ENCODE measurements around the gene PRDX4.

Gene PRDX4

DNA sequence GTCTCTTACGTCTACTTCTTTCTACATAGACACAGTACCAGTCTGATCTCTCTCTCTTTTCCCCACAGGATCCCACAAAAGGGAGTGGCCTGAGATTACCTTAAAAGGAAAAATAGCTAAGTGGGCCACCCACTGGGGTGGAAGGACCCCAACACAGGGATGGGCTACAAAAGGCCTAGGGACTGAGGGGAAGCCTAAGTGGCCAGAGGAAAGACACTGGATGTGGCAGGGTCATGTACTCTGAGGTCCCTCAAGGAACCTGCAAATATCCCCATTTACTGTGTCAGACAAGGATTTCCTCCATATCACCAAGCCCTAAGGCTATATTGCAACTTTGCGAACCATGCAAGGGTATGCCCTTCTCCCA, 6.5 kb upstream of the PRDX4 start:
- DNase-seq (ENCODE audit: insufficient read length, low spot score) (no peak), FAIRE-seq (no peak)
- TF ChIP-seq, protein P1, sequence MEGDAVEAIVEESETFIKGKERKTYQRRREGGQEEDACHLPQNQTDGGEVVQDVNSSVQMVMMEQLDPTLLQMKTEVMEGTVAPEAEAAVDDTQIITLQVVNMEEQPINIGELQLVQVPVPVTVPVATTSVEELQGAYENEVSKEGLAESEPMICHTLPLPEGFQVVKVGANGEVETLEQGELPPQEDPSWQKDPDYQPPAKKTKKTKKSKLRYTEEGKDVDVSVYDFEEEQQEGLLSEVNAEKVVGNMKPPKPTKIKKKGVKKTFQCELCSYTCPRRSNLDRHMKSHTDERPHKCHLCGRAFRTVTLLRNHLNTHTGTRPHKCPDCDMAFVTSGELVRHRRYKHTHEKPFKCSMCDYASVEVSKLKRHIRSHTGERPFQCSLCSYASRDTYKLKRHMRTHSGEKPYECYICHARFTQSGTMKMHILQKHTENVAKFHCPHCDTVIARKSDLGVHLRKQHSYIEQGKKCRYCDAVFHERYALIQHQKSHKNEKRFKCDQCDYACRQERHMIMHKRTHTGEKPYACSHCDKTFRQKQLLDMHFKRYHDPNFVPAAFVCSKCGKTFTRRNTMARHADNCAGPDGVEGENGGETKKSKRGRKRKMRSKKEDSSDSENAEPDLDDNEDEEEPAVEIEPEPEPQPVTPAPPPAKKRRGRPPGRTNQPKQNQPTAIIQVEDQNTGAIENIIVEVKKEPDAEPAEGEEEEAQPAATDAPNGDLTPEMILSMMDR (IDR thresholded peaks at IDR 0.05; ENCODE audit: insufficient read depth, missing control alignments): no peak

DNA sequence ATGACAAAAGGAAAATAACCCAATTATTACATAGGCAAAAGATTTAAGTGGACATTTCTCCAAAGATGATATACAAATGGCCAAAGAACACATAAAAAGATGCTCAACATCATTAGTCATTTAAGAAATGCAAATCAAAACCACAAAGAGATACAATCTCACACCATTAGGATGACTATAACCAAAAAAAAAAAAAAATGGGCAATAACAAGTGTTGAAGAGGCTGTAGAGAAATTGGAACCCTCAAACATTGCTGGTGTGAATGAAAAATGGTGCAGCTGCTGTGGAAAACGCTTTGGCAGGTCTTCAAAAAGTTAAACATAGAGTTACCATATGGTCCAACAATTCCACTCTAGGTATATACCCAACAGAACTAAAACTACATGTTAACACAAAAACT, 5.6 kb upstream of the PRDX4 start:
- TF ChIP-seq, protein P1 (IDR thresholded peaks at IDR 0.05; ENCODE audit: insufficient read depth, missing control alignments): no peak
- DNase-seq (ENCODE audit: insufficient read length, low spot score): no peak
- FAIRE-seq: no peak

DNA sequence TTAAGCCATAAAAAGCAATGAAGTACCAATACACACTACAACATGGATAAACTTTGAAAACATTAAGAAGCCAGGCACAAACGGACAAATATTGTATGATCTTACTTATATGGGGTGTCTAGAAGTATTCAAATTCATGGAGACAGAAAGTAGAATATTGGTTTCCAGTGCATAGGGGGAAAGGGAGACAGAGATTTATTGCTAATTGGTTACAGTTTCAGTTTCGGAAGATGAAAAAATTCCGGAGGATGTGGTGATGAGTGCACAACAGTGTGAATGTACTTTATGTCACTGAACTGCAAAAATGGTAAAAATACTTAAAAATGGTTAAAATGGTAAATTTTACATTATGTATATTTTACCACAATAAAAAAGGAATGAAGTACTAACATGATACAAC, 5.1 kb upstream of the PRDX4 start:
- no peak for FAIRE-seq
- TF ChIP-seq, protein P1 (IDR thresholded peaks at IDR 0.05; ENCODE audit: insufficient read depth, missing control alignments): no peak
- DNase-seq (ENCODE audit: insufficient read length, low spot score): no peak

DNA sequence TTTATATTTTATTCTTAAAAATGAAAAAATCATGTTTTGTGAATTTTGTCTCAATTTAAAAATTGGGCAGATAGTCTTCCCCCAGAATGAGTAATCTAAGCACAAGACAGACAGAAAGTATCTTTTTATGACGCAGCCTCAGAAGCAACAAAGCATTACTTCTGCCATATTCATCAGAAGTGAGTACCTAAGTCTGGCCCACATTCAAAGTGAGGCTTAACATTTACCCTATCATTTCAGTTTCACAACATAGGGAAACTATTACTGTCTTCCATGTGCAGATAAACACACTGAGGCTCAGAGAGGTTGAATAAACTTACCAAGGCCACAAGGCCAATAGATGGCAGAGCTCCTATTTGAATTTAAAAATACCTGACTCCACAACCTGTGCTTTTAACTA, 4.4 kb upstream of the PRDX4 start:
- FAIRE-seq: no peak
- TF ChIP-seq, protein P1 (IDR thresholded peaks at IDR 0.05; ENCODE audit: insufficient read depth, missing control alignments): no peak
- no peak for DNase-seq (ENCODE audit: insufficient read length, low spot score)

DNA sequence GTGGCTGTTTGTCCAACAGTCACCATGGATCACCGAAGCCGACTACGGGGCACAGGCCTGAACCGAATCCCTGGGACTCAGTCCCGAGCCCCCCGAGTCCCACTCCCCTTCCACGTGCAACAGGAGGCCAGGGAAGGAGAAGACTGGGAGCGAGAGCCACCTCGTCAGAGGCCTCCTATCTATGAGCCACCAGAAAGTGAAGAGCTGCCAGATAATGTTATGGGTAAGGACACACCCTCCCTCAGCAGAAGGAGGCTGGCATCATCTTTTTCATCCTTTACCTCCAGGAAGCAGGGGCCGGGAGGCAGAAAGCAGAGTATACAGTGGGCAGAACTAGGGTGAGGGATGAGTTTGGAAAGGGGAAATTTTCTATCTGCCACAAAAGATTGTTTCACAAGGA, 2.8 kb upstream of the PRDX4 start:
- TF ChIP-seq, protein P1 (IDR thresholded peaks at IDR 0.05; ENCODE audit: insufficient read depth, missing control alignments): no peak
- no peak for FAIRE-seq
- no peak for DNase-seq (ENCODE audit: insufficient read length, low spot score)

DNA sequence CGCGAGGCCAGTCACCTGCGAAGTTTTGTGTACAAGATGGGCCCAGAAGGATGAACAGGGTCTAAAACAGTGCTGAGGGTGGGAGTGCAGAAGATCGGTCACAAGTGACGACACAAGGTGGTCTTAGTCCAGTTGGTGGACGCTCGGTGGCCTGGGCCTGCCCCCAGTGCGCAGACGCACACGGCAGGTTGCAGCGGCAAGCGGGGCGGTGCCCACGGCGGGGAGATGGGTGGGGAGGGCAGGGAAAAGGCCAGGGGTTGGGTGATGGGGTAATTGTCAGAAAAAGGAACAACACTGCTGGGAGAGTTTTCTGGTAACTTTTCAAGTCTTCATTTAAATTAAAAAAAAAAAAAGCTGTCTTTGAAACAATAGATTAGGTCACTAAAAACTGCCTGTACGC, 1.0 kb upstream of the PRDX4 start:
- FAIRE-seq: no peak
- no peak for DNase-seq (ENCODE audit: insufficient read length, low spot score)
- TF ChIP-seq, protein P1 (IDR thresholded peaks at IDR 0.05; ENCODE audit: insufficient read depth, missing control alignments): no peak

DNA sequence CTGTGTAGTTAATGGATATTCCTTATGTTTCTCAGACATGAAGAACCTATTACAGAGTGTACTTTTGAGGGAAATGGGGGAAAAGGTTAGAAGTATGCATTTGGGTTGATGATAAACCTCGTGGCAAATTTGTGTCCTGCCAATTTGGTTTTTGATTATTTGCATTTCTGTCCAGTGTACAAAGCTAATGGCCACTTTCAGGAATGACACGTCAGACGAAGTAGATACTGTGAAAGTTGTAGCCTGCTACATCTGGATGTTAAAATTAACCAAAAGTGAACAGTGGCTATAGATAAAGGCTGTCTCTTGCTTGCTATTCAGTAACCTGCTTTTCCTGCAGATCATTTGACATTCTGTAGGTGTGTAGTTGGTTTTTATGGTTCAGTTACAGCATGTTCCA, 1.0 kb downstream of the PRDX4 start:
- FAIRE-seq (no peak), DNase-seq (ENCODE audit: insufficient read length, low spot score) (no peak)
- TF ChIP-seq, protein P1 (IDR thresholded peaks at IDR 0.05; ENCODE audit: insufficient read depth, missing control alignments): no peak

Data from D721Med (cell line).